Right ventricle myocardium inferior (tissue), 1 donor: Measurements from ENCODE around the gene C22orf15. TPM values are rescaled to one million over a fixed set of nuclear protein-coding genes. Genes with fewer than 3 reads are reported as not detected.

Source experiments
- ATAC-seq: fragments of 200-7000 bp; cut with Tn5 transposase; one replicate; pipeline ENCODE4 v1.9.1; 2020; ENCODE audit warnings: mild to moderate bottlenecking, moderate library complexity
- DNase-seq: peaks from one replicate; pipeline ENCODE4 v3.0.0; 2021; ENCODE audit errors: missing footprints
- intact Hi-C: fragments of 100-400 bp; cut with DNase I; formaldehyde crosslinking; loops from one replicate; pipeline ENCODE4 v1.11.0; 2022
- total RNA-seq: library from RNA; stranded (reverse); fragmentation: NEBNext Ultra II Directional; extraction: Animal tissue kit (Norgen Biotek cat#: 25700); gene quantifications from one replicate; pipeline ENCODE4 v1.2.1, GENCODE V29; 2021
- donor health status: DM: no; HTN: yes; CAD: no; lungs with severe emphysema.

Gene C22orf15
- total RNA-seq, 1 donor from 2014 or later: not detected

DNA sequence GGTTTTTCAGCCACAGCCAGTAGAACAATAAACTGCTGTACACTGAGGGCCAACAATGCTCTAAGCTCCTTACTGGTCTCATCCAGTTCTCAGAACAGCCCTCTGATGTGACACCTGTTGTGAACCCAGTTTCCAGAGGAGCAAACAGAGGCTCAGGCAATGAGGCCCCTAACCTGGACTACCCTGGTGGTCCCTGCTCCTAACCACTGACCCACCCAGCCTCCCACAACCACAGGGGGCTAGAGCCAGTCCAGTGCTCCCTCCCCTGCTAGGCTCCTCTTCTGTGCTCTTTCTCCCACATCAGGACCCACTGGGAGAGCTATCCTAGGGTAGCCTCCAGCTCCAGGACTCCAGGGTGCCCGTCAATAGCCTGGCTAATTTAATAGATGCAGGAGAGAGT lies 19.9 kb downstream of the C22orf15 start:
- intact Hi-C loops: no loop called here
- DNase-seq (no peak), ATAC-seq (no peak)

- no peak for DNase-seq
- ATAC-seq: no peak
- intact Hi-C loops: no loop called here
These were observed 20.7 kb downstream of the C22orf15 start for GRCh38 chr22:23783265-23784150.

DNA sequence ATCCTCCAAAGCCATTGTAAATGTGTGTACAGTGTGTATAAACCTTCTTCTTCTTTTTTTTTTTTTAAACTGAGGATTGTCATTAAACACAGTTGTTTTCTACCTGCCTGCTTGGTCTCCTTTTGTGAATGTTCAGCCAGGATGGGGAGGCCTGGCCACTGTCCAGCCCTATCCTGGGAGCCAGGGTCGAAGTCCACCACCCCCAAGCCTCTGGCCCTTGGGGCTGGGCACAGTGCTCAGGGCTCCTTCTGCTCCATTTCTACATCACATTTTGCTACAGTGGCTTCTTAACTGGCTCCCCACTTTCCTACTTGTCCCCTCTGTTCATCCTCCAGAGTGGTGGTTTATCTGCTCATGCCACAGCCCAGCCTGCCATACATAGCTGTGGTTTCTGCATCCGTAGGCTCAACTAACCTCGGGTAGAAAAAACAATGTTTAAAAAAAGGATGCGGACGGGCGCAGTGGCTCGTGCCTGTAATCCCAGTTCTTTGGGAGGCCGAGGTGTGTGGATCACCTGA lies 21.5 kb downstream of the C22orf15 start:
- intact Hi-C loops: no loop called here
- ATAC-seq (no peak), DNase-seq (no peak)

GRCh38 chr22:23786261-23786710 lies 23.5 kb downstream of the C22orf15 start:
- no peak for DNase-seq
- ATAC-seq: peak; percentile 2
- intact Hi-C loops: loop anchor here (2.0 to 5.0 kb wide), 3 partner anchors 17 to 61 kb away; no protein-coding TSS in a partner anchor

- DNase-seq: peak; percentile 98
- peak; percentile 93 for ATAC-seq
- intact Hi-C loops: loop anchor here (2.0 to 5.0 kb wide), 3 partner anchors 18 to 60 kb away; no protein-coding TSS in a partner anchor
These were observed 24.2 kb downstream of the C22orf15 start, which contains the start of gene SMARCB1 for GRCh38 chr22:23786752-23787599. Gene SMARCB1 (plus strand): TSS chr22:23786966. CDS start chr22:23787170, 204 bp downstream.

- ATAC-seq (no peak), DNase-seq (no peak)
- intact Hi-C loops: loop anchor here (2.0 to 5.0 kb wide), 3 partner anchors 19 to 60 kb away; no protein-coding TSS in a partner anchor
These were observed 24.8 kb downstream of the C22orf15 start for GRCh38 chr22:23787600-23787896.

DNA sequence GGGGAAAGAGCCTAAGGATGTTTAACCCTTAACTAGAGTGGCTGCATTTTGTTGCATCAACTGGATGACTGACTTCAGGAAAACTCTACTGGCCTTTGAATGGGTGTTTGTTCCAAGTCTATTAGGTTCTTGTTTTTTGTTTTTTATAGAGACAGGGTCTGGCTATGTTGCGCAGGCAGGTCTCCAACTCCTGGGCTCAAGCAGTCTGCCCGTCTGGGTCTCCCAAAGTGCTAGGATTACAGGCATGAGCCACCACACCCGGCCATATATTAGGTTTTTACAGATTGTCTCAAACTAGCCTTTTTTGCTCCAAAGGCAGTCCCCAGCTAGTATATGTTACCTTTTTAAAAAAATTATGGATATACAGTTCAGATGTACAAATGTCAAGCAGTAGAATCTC lies 25.1 kb downstream of the C22orf15 start:
- DNase-seq (no peak), ATAC-seq (no peak)
- intact Hi-C loops: loop anchor here (2.0 to 5.0 kb wide), 3 partner anchors 19 to 59 kb away; no protein-coding TSS in a partner anchor

GRCh38 chr22:23789121-23789520 lies 26.3 kb downstream of the C22orf15 start:
- no peak for DNase-seq

DNA sequence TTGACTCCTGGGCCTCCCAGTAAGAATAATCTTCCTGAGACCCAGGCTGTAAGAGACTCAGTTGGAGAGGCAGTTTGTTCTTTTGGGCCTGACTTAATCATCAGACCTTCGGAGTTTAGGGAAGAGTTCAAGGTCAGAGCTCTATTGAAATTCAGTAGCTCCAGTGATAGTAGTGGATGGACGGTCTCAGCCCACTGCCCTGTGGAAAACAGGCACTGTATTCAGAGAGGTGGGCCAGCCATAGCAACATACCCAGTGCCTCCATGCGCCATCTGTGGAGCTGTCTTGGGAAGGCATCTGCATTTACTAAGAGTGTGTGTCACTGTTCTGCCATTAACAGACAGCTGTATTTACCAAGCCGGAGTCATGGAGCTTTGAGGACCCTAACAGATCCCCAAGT lies 26.8 kb downstream of the C22orf15 start:
- ATAC-seq: no peak
- no peak for DNase-seq
- intact Hi-C loops: loop anchor here (5.0 kb wide), 2 partner anchors 43 to 58 kb away; no protein-coding TSS in a partner anchor

More at GRCh38 chr22:23789121-23789520, 26.3 kb downstream of the C22orf15 start:
- intact Hi-C loops: loop anchor here (5.0 kb wide), 2 partner anchors 43 to 58 kb away; no protein-coding TSS in a partner anchor
- no peak for ATAC-seq

GRCh38 chr22:23790819-23791737 lies 28.3 kb downstream of the C22orf15 start:
- ATAC-seq (peak; percentile 46), DNase-seq (no peak)
- intact Hi-C loops: no loop called here

GRCh38 chr22:23791738-23792645 lies 29.2 kb downstream of the C22orf15 start:
- DNase-seq (no peak), ATAC-seq (no peak)
- intact Hi-C loops: no loop called here

DNA sequence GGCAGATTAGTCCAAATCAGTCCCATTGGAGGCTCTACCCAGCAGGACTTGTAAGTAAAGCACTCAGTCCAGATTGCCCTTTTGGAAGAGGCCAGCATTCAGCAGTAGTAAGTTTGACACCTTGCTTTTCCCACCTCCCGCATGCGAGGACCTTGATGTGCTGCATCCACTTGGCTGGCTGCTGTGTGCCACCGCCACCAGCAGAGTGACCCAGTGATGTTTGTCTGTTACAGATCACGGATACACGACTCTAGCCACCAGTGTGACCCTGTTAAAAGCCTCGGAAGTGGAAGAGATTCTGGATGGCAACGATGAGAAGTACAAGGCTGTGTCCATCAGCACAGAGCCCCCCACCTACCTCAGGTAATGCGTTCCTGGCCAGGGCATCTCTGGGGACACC lies 30.5 kb downstream of the C22orf15 start:
- no peak for ATAC-seq
- no peak for DNase-seq
- intact Hi-C loops: no loop called here

DNA sequence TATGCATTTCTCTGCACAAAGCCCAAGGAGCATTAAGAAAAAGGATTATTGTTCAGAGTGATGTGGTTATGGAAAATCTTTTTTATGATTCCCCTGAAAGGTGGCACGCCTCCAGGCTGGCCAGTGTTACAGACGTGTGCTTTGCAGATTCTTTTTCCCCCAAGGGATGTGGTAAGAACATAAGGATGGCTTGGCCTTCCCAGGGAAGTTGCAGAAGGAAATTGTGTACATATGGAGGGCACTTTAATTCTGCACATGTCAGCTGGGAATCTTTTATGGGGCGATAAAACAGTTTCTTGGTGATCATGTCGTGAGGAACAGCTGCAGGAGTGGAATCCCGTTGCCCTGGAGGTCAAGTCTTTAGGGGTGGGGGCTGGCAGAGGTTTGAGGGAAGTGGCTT lies 33.7 kb downstream of the C22orf15 start:
- intact Hi-C loops: no loop called here
- DNase-seq (no peak), ATAC-seq (no peak)

GRCh38 chr22:23800297-23801237 lies 37.8 kb downstream of the C22orf15 start:
- ATAC-seq: no peak
- intact Hi-C loops: no loop called here
- no peak for DNase-seq

GRCh38 chr22:23801238-23801821 lies 38.5 kb downstream of the C22orf15 start:
- intact Hi-C loops: no loop called here
- no peak for DNase-seq
- no peak for ATAC-seq
